Trophoblast cell (in vitro differentiated cells and primary cell): ENCODE results near the gene PRR15.

Source experiments
- DNase-seq, 2 donors: peaks; one replicate each; pipeline ENCODE4 v3.0.0-alpha.2; 2016
- H2AFZ ChIP-seq: 2 replicates; pipeline ENCODE4 v1.6.1; 2013; ENCODE audit warnings: low read length, moderate library complexity, mild to moderate bottlenecking; ENCODE audit not compliant: insufficient read depth, poor library complexity
- H2AK5ac ChIP-seq: 2 replicates; pipeline ENCODE4 v1.6.1; 2013; ENCODE audit warnings: mild to moderate bottlenecking, low read length
- H2BK120ac ChIP-seq: 2 replicates; pipeline ENCODE4 v1.6.1; 2013; ENCODE audit warnings: low read length, mild to moderate bottlenecking, moderate library complexity; ENCODE audit not compliant: insufficient read depth, poor library complexity
- H2BK12ac ChIP-seq: 2 replicates; pipeline ENCODE4 v1.6.1; 2013; ENCODE audit warnings: mild to moderate bottlenecking, low read length, moderate library complexity
- H2BK5ac ChIP-seq: 2 replicates; pipeline ENCODE4 v1.6.1; 2013; ENCODE audit warnings: low read length, low read depth, moderate library complexity, mild to moderate bottlenecking; ENCODE audit not compliant: poor library complexity
- H3K14ac ChIP-seq: 2 replicates; pipeline ENCODE4 v1.6.1; 2013; ENCODE audit warnings: mild to moderate bottlenecking, low read length
- H3K18ac ChIP-seq: 2 replicates; pipeline ENCODE4 v1.6.1; 2013; ENCODE audit warnings: mild to moderate bottlenecking, low read length
- H3K23ac ChIP-seq: 2 replicates; pipeline ENCODE4 v1.6.1; 2013; ENCODE audit warnings: low read length
- H3K27ac ChIP-seq: 2 replicates; pipeline ENCODE4 v1.5.1; 2013; ENCODE audit warnings: low read depth, mild to moderate bottlenecking, inconsistent platforms, low read length, moderate library complexity
- H3K27me3 ChIP-seq: 2 replicates; pipeline ENCODE4 v1.6.1; 2013; ENCODE audit warnings: inconsistent platforms, mild to moderate bottlenecking, low read length, moderate library complexity; ENCODE audit not compliant: insufficient read depth
- H3K36me3 ChIP-seq, 2 experiments: 1 replicate in 1 of 2; 2 replicates in 1 of 2; pipeline ENCODE4 v1.6.1; 2013; ENCODE audit warnings: low read length in 2 of 2, mild to moderate bottlenecking in 2 of 2, moderate library complexity in 1 of 2; ENCODE audit not compliant: insufficient read depth in 2 of 2, control insufficient read depth in 1 of 2
- H3K4ac ChIP-seq: 2 replicates; pipeline ENCODE4 v1.6.1; 2013; ENCODE audit warnings: low read depth, mild to moderate bottlenecking, low read length, moderate library complexity
- H3K4me1 ChIP-seq, 2 experiments: 1 replicate in 1 of 2; 2 replicates in 1 of 2; pipeline ENCODE4 v1.6.1; 2013; ENCODE audit warnings: low read length in 2 of 2, mild to moderate bottlenecking in 2 of 2, moderate library complexity in 1 of 2; ENCODE audit not compliant: insufficient read depth in 2 of 2, control insufficient read depth in 1 of 2
- H3K4me2 ChIP-seq: 2 replicates; pipeline ENCODE4 v1.6.1; 2013; ENCODE audit warnings: inconsistent platforms, mild to moderate bottlenecking, low read length, moderate library complexity
- H3K4me3 ChIP-seq: 2 replicates; pipeline ENCODE4 v1.5.1; 2013; ENCODE audit warnings: mild to moderate bottlenecking, low read depth, low read length, inconsistent platforms
- H3K79me1 ChIP-seq: one replicate; pipeline ENCODE4 v1.6.1; 2013; ENCODE audit warnings: low read length
- H3K79me2 ChIP-seq: 2 replicates; pipeline ENCODE4 v1.6.1; 2013; ENCODE audit warnings: low read length, mild to moderate bottlenecking; ENCODE audit not compliant: control insufficient read depth, insufficient read depth, poor library complexity
- H3K9ac ChIP-seq: 2 replicates; pipeline ENCODE4 v1.6.1; 2013; ENCODE audit warnings: mild to moderate bottlenecking, low read length
- H3K9me3 ChIP-seq: 2 replicates; pipeline ENCODE4 v1.6.1; 2013; ENCODE audit warnings: low read depth, mild to moderate bottlenecking, control low read depth, inconsistent platforms, low read length; ENCODE audit not compliant: insufficient read depth
- H4K12ac ChIP-seq: 2 replicates; pipeline ENCODE4 v1.6.1; 2013; ENCODE audit warnings: low read depth, mild to moderate bottlenecking, low read length, moderate library complexity
- H4K8ac ChIP-seq: 2 replicates; pipeline ENCODE4 v1.6.1; 2013; ENCODE audit warnings: low read depth, mild to moderate bottlenecking, low read length, moderate library complexity
- H4K91ac ChIP-seq: one replicate; pipeline ENCODE4 v1.6.1; 2013; ENCODE audit warnings: low read depth, mild to moderate bottlenecking, low read length, moderate library complexity
- WGBS: extraction: QIAGEN DNeasy Blood & Tissue Kit; methylation state at CpG from one replicate; pipeline ENCODE4 v1.1.7; 2013; ENCODE audit warnings: missing lambda C conversion rate; ENCODE audit not compliant: insufficient read length, insufficient coverage; ENCODE audit errors: extremely low coverage; 5-methylcytosine and 5-hydroxymethylcytosine counted together

PRR15 gene

DNA sequence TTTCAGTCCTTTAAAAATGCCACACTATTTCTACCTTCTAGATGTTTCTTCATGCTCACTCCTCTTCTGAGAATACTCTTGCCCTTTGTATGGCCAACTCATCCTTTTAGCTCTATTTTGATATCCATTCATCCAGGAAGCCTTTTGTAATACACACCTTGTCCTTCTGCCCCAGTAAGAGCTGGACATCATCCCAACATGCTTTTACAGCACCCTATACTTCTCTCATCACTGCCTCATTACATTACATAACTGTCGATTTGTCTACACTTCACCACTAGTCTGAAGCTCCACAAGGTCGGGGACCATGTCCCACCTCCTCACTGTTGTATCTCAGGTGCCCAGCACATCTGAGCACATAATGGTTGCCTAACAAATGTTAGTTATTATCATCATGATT, 29.2 kb downstream of the PRR15 start:
- H4K12ac ChIP-seq, result no peak overlapping the region
- no peaks in the 10 kb centered on the region for H3K27me3 ChIP-seq
- H3K9me3 ChIP-seq, result no peaks in the 10 kb centered on the region
- H4K8ac ChIP-seq, result no peak overlapping the region
- no peaks in the 10 kb centered on the region for H3K36me3 ChIP-seq
- no peak for DNase-seq
- no peak overlapping the region for H3K27ac ChIP-seq
- no CpG with 5 or more reads among the region's 2 CpGs for WGBS
- H4K91ac ChIP-seq, result no peak overlapping the region
- peaks cover 7% of the 10 kb centered on the region for H3K79me1 ChIP-seq
- peak overlapping the region; percentile 24 for H2BK12ac ChIP-seq
- no peak overlapping the region for H3K18ac ChIP-seq
- H3K79me2 ChIP-seq, result no peaks in the 10 kb centered on the region
- no peak overlapping the region for H3K23ac ChIP-seq
- H2AK5ac ChIP-seq, result peak overlapping the region; percentile 38
- H3K4ac ChIP-seq, result no peak overlapping the region
- H2BK120ac ChIP-seq, result peak overlapping the region; percentile 52
- peak overlapping the region; percentile 9 for H3K14ac ChIP-seq
- H3K9ac ChIP-seq, result no peak overlapping the region
- no peak overlapping the region for H2AFZ ChIP-seq
- H3K4me3 ChIP-seq, result no peak overlapping the region
- peaks cover 2% of the 10 kb centered on the region in 2 experiments for H3K4me1 ChIP-seq
- H3K4me2 ChIP-seq, result no peak overlapping the region
- no peak overlapping the region for H2BK5ac ChIP-seq

DNA sequence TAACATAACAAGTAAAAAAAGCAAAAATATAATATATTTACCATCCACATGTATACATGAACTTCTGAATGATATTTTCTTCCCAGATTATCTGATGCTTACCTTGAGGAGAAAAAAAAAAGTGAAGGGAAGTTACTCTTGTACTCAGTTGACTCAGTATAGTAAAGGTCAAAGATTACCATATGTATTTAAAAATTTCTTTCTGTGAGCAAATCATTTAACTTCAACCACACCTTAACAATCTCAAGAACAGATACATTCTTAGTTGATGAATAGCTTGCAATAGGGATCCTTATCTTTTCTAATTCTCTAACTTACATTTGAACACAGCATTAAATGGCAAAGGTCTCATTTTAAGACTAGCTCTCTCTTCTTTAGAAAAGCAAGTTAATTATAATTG, 29.8 kb downstream of the PRR15 start:
- no peak overlapping the region for H2AFZ ChIP-seq
- no peak overlapping the region for H3K18ac ChIP-seq
- H3K27me3 ChIP-seq, result no peaks in the 10 kb centered on the region
- no peaks in the 10 kb centered on the region for H3K9me3 ChIP-seq
- peaks cover 2% of the 10 kb centered on the region in 2 experiments for H3K4me1 ChIP-seq
- H3K36me3 ChIP-seq, result no peaks in the 10 kb centered on the region
- no peak overlapping the region for H2AK5ac ChIP-seq
- H4K91ac ChIP-seq, result no peak overlapping the region
- H2BK12ac ChIP-seq, result no peak overlapping the region
- no peak overlapping the region for H3K9ac ChIP-seq
- no peak overlapping the region for H3K14ac ChIP-seq
- no peaks in the 10 kb centered on the region for H3K79me2 ChIP-seq
- no peak overlapping the region for H4K12ac ChIP-seq
- no peak overlapping the region for H2BK120ac ChIP-seq
- peaks cover 7% of the 10 kb centered on the region for H3K79me1 ChIP-seq
- H3K27ac ChIP-seq, result no peak overlapping the region
- no peak overlapping the region for H3K23ac ChIP-seq
- DNase-seq, result peak in 1 of 2 donors; percentile 47
- no peak overlapping the region for H2BK5ac ChIP-seq
- no peak overlapping the region for H3K4me2 ChIP-seq
- H3K4ac ChIP-seq, result no peak overlapping the region
- H4K8ac ChIP-seq, result no peak overlapping the region
- H3K4me3 ChIP-seq, result no peak overlapping the region

DNA sequence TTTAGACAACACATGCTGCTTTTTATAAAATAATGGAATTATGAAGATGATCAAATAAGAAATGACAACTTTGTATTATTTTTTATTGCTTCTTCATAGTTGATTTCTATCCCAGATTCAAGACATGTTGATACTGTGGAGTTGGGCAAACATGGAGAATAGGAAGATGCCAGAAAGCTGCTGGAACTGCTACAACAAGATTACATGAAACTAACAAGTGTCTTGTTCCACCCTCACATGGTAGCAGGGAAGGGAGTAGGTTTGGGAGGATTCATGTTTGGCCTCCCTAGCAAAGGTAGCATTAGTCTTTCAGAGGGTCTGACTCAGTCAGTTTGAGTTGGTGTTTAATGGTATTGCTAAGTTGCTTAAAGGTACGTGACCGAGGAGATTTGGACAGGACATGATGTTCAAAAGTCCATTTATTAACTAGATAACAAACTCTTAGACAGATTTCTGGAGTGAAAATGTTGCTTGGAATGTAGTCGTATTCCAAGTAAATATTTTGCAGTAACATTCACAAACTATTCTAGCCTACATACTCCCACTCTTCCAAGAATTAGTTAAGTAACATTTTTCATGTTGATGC, 33.1 kb downstream of the PRR15 start:
- Histone ChIP-seq H2AFZ (no peak overlapping the region), H3K4me1 (peaks cover 2% of the 10 kb centered on the region in 2 experiments), H3K14ac (no peak overlapping the region), H3K79me2 (no peaks in the 10 kb centered on the region), H2AK5ac (no peak overlapping the region), H3K4me2 (no peak overlapping the region), H4K91ac (no peak overlapping the region), H3K79me1 (peaks cover 4% of the 10 kb centered on the region), H3K27ac (no peak overlapping the region), H4K8ac (no peak overlapping the region), H3K36me3 (no peaks in the 10 kb centered on the region), H3K9me3 (no peaks in the 10 kb centered on the region), H2BK12ac (no peak overlapping the region), H2BK5ac (no peak overlapping the region), H4K12ac (no peak overlapping the region), H3K18ac (no peak overlapping the region), H2BK120ac (no peak overlapping the region), H3K4me3 (no peak overlapping the region), H3K4ac (no peak overlapping the region), H3K9ac (no peak overlapping the region), H3K27me3 (no peaks in the 10 kb centered on the region), H3K23ac (no peak overlapping the region)
- WGBS, result no CpG with 5 or more reads among the region's 3 CpGs
- DNase-seq, result peak; percentile 20 to 81

DNA sequence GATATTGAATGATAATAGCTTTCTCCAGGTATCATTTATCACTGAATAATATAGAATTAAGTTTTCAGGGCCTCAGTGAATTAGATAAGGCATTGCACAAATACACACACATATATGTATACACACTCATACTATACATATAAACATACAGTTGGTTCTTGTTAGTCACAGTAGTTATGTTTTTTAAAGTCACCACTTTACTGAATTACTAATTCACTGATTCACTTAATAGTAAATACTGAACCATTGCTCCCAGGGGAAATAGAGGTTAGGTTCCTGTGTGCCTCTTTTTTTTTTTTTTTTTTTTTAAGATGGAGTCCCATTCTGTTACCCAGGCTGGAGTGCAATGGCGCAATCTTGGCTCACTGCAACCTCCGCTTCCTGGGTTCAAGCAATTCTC, 33.6 kb downstream of the PRR15 start:
- Histone ChIP-seq H2AK5ac (no peak overlapping the region), H3K18ac (no peak overlapping the region), H2BK5ac (no peak overlapping the region), H4K12ac (no peak overlapping the region), H3K14ac (no peak overlapping the region), H3K4ac (no peak overlapping the region), H3K4me2 (no peak overlapping the region), H3K36me3 (no peaks in the 10 kb centered on the region), H4K91ac (no peak overlapping the region), H3K4me1 (peaks cover 2% of the 10 kb centered on the region in 2 experiments), H3K27me3 (no peaks in the 10 kb centered on the region), H2BK12ac (no peak overlapping the region), H2AFZ (no peak overlapping the region), H3K4me3 (no peak overlapping the region), H3K27ac (no peak overlapping the region), H3K9me3 (no peaks in the 10 kb centered on the region), H4K8ac (no peak overlapping the region), H3K9ac (no peak overlapping the region), H3K79me2 (no peaks in the 10 kb centered on the region), H3K79me1 (peaks cover 4% of the 10 kb centered on the region), H3K23ac (no peak overlapping the region), H2BK120ac (no peak overlapping the region)
- WGBS, result no CpG with 5 or more reads among the region's 2 CpGs
- no peak for DNase-seq
